GM12874 (cell line): Measurements from ENCODE around the gene EVA1A.

Experiments used
- CTCF ChIP-seq: IDR thresholded peaks from 2 replicates; pipeline ENCODE4 v1.5.1; 2011; ENCODE audit warnings: low read depth, mild to moderate bottlenecking, control low read depth, low read length, moderate library complexity; ENCODE audit not compliant: insufficient read depth

The EVA1A gene

GRCh38 chr2:75503048-75503607 is 57.6 kb downstream of the EVA1A start:
- TF ChIP-seq CTCF, result no peak

GRCh38 chr2:75500633-75501032 is 60.1 kb downstream of the EVA1A start:
- TF ChIP-seq CTCF, result no peak

GRCh38 chr2:75499534-75499933 is 61.2 kb downstream of the EVA1A start:
- TF ChIP-seq CTCF, result no peak

DNA sequence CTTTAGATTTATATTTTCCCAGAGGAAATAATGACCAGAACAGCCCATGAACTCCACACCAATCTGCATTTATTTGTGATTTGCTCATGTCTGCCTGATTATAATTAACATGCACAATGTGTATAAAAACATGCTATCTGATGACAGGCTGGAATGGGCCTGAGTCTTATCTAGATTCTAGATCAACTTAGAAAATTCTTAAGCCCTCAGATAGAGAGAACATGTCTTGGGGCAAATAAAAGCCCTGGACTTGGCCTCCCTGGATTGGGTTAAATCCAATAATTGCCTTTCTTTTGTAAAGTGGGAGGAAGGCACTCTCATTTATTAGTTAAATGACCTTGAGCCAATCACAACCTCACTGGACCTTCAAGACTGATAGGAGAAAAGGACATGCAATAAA is 61.8 kb downstream of the EVA1A start:
- no peak for TF ChIP-seq CTCF

- no peak for TF ChIP-seq CTCF
Observed at GRCh38 chr2:75497256-75497655, 63.5 kb downstream of the EVA1A start.

DNA sequence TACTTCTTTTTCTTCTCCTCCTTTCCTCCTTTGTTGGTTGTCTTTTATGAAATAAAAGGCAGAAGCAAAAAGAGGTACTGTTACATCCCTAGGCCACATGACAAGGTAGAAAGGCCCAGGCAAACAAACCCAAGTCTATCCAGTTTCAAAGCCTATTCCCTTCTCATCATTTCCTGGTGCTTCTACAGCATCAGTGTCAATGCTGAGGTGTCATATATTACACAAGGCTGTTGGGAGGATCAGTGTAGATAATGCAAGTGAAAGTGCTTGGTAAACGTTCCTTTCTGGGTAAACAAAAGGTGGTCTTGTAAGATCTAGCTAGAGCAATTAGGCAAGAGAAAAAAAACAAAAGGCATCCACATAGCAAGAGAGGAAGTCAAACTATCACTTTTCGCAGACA is 64.9 kb downstream of the EVA1A start:
- TF ChIP-seq CTCF, result no peak

- no peak for TF ChIP-seq CTCF
Observed at GRCh38 chr2:75494137-75494769, 66.5 kb downstream of the EVA1A start.

GRCh38 chr2:75493230-75493629 is 67.5 kb downstream of the EVA1A start:
- TF ChIP-seq CTCF, result no peak
